NOMO-1 (cell line): Measurements from ENCODE around the gene HHEX.
"Not testable (repeated sequence)": the region's sequence is repeated elsewhere in the genome, so short reads cannot be mapped to it uniquely, and the experiment has no call there.

Source experiments
- DNase-seq, 2 experiments: peaks; one replicate each; lab custom pipeline; 2025; ENCODE audit not compliant: unreplicated experiment in 2 of 2; lab: John Stamatoyannopoulos, UW

HHEX gene

GRCh38 chr10:92732958-92733357, 43.2 kb downstream of the HHEX start:
- no peak for DNase-seq

GRCh38 chr10:92734301-92734700, 44.5 kb downstream of the HHEX start:
- DNase-seq, result no peak

DNA sequence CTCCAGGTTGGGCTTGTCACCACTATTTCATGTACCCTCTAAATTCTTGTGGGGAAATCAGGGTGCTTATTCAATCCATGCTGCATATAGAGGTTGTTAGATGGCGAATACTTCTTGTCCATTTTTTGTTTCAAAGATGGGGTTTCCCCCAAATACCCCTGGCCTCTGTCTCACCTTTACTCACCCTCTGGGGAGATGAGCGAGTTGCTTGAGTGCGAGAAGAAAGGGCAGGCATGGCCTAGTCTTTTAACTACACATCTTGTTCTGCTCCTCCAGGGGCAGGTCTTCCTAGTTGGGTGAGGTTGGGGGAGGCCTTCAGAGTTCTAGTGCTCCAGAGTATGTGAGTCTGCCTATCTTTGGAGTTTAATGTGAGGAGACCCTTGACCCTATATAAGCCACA, 46.2 kb downstream of the HHEX start:
- DNase-seq, result no peak

GRCh38 chr10:92737484-92737883, 47.7 kb downstream of the HHEX start:
- no peak for DNase-seq

- DNase-seq, result no peak
Measured at GRCh38 chr10:92740762-92741161, 51.0 kb downstream of the HHEX start.

DNA sequence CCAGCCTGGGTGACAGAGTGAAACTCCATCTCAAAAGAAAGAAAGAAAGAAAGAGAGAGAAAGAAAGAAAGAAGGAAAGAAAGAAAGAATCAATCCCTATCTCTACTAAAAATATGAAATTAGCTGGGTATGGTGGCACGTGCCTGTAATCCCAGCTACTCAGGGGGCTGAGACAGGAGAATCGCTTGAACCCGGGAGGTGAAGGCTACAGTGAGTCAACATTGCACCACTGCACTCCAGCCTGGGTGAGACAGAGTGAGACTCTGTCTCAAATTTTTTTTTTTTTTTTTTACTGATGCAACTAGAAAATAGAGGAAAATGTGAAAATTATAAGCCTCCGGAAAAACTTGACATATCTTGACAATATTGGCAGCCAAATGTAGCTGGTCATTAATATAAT, 52.0 kb downstream of the HHEX start:
- not testable (repeated sequence) for DNase-seq

DNA sequence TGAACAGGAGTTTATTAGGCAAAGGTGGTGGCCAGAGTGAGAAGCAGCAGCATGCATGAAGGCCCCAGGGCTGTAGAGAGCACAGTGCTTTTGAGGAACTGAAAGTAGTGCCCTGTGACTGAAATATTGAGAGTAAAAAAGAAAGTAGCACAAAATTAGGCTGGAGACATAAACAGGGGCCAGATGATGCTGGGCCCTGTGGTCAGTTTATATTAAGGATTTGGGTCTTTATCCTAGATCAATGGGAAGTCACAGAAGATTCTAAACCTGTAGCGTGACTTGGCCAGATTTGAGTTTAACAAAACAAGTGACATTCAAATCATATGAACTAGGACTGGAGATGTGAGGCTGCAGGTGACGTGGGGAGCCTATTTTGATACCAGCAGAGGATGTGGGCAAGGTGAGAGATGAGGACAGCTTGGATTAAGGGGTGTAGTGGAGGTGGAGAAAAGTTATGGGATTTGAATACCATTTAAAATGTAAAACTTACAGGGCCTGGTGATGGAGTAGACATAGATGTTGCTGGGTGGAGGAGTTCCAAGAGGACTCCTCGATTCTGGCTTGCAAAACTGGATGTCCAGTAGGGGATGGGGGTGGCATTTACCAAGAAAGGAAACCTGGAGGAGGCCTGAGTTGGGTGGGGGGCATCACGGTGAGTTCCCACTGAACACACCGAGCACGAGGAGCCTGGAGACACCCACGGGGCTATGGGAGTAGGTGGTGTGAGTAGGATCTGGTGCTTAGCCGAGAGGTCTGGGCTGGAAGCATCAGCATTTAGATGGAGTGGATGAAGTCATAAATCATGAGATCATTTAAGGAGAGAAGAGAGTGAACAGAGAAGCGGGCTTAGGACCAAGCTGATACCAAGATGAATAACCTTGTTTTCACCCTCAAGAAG, 52.8 kb downstream of the HHEX start:
- DNase-seq, result peak; percentile 81 to 96
